Measurements from ENCODE around the gene URB1.

GRCh38 chr21:32423320-32424190 lies 30.7 kb upstream of the URB1 start:
- TF ChIP-seq, protein P1, sequence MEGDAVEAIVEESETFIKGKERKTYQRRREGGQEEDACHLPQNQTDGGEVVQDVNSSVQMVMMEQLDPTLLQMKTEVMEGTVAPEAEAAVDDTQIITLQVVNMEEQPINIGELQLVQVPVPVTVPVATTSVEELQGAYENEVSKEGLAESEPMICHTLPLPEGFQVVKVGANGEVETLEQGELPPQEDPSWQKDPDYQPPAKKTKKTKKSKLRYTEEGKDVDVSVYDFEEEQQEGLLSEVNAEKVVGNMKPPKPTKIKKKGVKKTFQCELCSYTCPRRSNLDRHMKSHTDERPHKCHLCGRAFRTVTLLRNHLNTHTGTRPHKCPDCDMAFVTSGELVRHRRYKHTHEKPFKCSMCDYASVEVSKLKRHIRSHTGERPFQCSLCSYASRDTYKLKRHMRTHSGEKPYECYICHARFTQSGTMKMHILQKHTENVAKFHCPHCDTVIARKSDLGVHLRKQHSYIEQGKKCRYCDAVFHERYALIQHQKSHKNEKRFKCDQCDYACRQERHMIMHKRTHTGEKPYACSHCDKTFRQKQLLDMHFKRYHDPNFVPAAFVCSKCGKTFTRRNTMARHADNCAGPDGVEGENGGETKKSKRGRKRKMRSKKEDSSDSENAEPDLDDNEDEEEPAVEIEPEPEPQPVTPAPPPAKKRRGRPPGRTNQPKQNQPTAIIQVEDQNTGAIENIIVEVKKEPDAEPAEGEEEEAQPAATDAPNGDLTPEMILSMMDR (IDR thresholded peaks at IDR 0.05; ENCODE audit: low read length) = no peak
- TF ChIP-seq EZH2 (IDR thresholded peaks at IDR 0.05; ENCODE audit: borderline replicate concordance, low read length) = no peak
